LNCAP (cell line): ENCODE results near the gene PLA2G4E.

Source experiments
- CTCF ChIP-seq: fragments of 450-650 bp; IDR thresholded peaks from 2 replicates; pipeline ENCODE4 v1.5.1; 2017; ENCODE audit warnings: mild to moderate bottlenecking

PLA2G4E gene

GRCh38 chr15:42037656-42038055 is 16.8 kb upstream of the PLA2G4E start:
- no peak for TF ChIP-seq CTCF

DNA sequence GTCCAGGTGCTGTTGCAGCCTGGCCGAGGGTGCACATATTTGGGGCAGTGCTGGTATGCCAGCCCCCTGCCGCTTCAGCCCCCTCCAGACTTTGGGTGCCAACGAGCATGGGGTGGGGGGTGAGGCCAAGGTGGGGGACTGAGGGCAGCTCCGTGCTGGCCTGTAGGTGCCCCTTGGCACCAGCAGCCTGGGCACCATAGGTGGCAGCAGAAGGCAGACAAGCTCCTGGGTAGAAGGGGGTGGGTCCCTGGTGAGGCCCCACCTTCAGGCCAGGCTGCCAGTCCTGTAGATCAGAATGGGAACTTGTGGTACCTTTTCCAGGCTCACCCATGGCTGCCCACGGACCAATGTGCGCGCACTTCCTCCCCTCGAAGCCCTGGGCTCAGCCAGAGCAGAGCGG is 16.1 kb upstream of the PLA2G4E start:
- TF ChIP-seq CTCF, result no peak

- no peak for TF ChIP-seq CTCF
Observed at GRCh38 chr15:42036112-42036905, 15.5 kb upstream of the PLA2G4E start.

- TF ChIP-seq CTCF, result no peak
Observed at GRCh38 chr15:42035435-42035761, 14.6 kb upstream of the PLA2G4E start.

- TF ChIP-seq CTCF, result no peak
Observed at GRCh38 chr15:42034628-42035434, 14.0 kb upstream of the PLA2G4E start.

DNA sequence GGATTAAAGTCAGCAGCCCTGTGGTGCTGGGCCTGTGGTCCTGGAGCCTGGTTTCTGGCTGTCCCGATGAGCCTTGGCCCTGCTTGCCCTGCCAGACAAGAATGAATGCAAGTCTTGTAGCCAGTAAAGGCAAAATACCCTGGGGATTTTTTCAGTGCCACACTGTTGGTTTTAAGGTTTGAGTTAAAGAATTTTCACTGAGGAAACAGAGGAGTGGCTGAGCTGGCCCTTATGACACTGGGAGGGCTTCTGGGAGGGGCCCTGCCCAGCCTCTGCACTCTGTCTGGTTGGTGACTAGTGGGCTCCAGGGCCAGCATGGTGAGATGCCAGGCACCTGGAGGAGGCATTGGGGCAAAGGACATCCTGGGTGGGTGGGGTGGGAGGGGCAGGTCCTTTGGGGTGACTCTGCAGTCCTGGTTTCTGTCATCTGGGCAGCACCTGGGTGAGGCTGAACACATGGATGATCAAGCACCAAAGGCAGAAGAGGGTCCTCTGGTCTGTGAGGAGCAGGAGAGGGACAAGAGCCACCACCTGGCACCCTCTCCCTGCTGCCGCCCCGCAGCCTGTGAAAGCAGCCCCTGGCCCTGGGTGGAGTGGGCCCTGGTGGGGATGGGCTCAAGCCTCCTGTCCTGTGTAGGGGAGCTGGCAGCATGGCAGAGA is 12.5 kb upstream of the PLA2G4E start:
- TF ChIP-seq CTCF, result no peak

DNA sequence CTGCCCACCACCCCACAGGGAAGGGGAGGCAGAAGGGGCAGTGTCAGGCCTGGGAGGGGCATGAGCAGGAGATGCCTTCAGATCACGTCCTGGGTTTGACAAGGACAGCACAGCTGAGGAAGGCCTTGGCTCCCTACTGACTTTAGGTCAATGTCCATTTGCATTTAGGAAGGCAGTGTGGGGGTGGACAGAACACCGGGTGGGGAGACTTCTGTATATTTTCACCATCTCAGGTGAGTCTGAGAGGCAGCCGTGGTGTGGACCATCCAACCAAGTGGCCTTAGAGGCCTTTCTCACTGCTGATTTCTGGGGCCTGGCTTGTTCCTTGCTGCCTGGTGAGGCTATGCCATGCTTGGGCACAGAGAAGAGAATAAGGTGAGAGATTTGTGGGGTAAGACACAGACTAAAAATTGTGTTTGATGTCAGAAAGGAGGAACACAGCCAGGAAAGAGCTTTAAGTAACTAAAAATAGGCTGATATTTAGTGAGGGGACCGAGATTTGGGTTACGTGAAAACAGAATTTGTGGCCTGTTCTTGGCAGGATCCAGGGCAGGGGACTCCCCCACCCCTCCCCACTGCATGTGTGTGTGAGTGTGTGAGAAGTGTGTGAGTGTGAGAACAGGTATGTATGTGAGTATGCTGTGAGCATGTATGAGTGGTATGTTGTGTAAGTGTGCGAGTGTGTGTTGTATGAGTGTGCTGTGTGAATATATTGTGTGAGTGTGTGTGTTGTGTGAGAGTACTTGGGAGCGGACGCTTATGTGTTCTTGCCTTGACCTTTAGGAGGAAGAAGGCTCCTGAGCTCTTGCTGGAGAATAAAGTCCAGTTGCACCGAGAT is 11.8 kb upstream of the PLA2G4E start:
- TF ChIP-seq CTCF, result no peak
